GM12878 (cell line): Measurements from ENCODE around the gene GLRX5. TPM values are rescaled to one million over a fixed set of nuclear protein-coding genes. Genes with fewer than 3 reads are reported as not detected.

Source experiments
- ATAC-seq: fragments of 200-7000 bp; cut with Tn5 transposase; 3 replicates; pipeline ENCODE4 v1.9.1; 2020; ENCODE audit warnings: mild to moderate bottlenecking, moderate library complexity
- BruUV-seq: library from RNA; stranded (reverse); fragments of 400-500 nt; replicated peaks from 2 replicates; lab custom pipeline; 2021; lab: Mats Ljungman, UMichigan
- CTCF ChIA-PET: fragments of 300-600 bp; sonication (Branson Sonifier 250); formaldehyde crosslinking; extraction: SDS; loops from one replicate; lab custom pipeline; 2021; ENCODE audit warnings: inconsistent platforms; lab: Yijun Ruan, JAX
- POLR2A ChIA-PET: fragments of 350-600 bp; formaldehyde crosslinking; extraction: SDS; loops from one replicate; lab custom pipeline; 2021; ENCODE audit warnings: inconsistent platforms; lab: Charles Lee
- RAD21 ChIA-PET: fragments of 300-600 bp; sonication (Branson Sonifier 250); formaldehyde crosslinking; loops from one replicate; lab custom pipeline; 2023; ENCODE audit warnings: antibody characterized with exemption; ENCODE audit not compliant: unreplicated experiment; lab: Charles Lee
- SMC1A ChIA-PET: fragments of 300-600 bp; sonication (Branson Sonifier 250); formaldehyde crosslinking; loops from one replicate; lab custom pipeline; 2023; ENCODE audit not compliant: unreplicated experiment, uncharacterized antibody; lab: Charles Lee
- DNase-seq: peaks from one replicate; pipeline ENCODE4 v3.0.0-alpha.2; 2011; ENCODE audit warnings: low read depth, low spot score
- FAIRE-seq: peaks from 3 replicates; lab custom pipeline; 2011; peaks lifted over from hg19 to GRCh38; lab: Jason Lieb, UNC
- H2AFZ ChIP-seq: 2 replicates; pipeline ENCODE4 v1.6.0; 2011; ENCODE audit warnings: low read depth, low read length, control low read depth; ENCODE audit not compliant: control insufficient read depth
- H3K27ac ChIP-seq: 2 replicates; pipeline ENCODE4 v1.5.1; 2011; ENCODE audit warnings: control low read depth; ENCODE audit not compliant: control insufficient read depth, insufficient read depth
- H3K27me3 ChIP-seq, 2 experiments: replicated peaks in 1 of 2; 2 replicates each; pipeline versions ENCODE4 v1.6.0 to v1.6.1; 2011; ENCODE audit warnings: low read length in 1 of 2; ENCODE audit not compliant: control insufficient read depth in 2 of 2, insufficient read depth in 2 of 2
- H3K36me3 ChIP-seq, 2 experiments: 2 replicates each; pipeline ENCODE4 v1.5.1; 2011; ENCODE audit warnings: low read length in 1 of 2; ENCODE audit not compliant: control insufficient read depth in 2 of 2, insufficient read depth in 2 of 2
- H3K4me1 ChIP-seq: 2 replicates; pipeline ENCODE4 v1.6.1; 2011; ENCODE audit warnings: mild to moderate bottlenecking, low read length, moderate library complexity, mixed read lengths; ENCODE audit not compliant: control insufficient read depth, insufficient read depth
- H3K4me2 ChIP-seq: 2 replicates; pipeline ENCODE4 v1.6.0; 2011; ENCODE audit warnings: control low read depth; ENCODE audit not compliant: control insufficient read depth, insufficient read depth
- H3K4me3 ChIP-seq: fragments of 200-600 bp; sonication (generic); 2 replicates; pipeline ENCODE4 v1.5.1; 2016
- H3K79me2 ChIP-seq: 2 replicates; pipeline ENCODE4 v1.6.0; 2011; ENCODE audit warnings: low read length; ENCODE audit not compliant: control insufficient read depth, insufficient read depth
- H3K9ac ChIP-seq: 2 replicates; pipeline ENCODE4 v1.8.0; 2011; ENCODE audit warnings: low read length, control low read depth, mixed read lengths; ENCODE audit not compliant: control insufficient read depth, insufficient read depth
- H3K9me3 ChIP-seq: replicated peaks from 3 replicates; pipeline ENCODE4 v1.5.1; 2011; ENCODE audit warnings: mild to moderate bottlenecking, low read length; ENCODE audit not compliant: control insufficient read depth, insufficient read depth
- H4K20me1 ChIP-seq: 2 replicates; pipeline ENCODE4 v1.6.0; 2011; ENCODE audit not compliant: control insufficient read depth, insufficient read depth
- ATF7 ChIP-seq: fragments of 450-650 bp; IDR thresholded peaks from 2 replicates; pipeline ENCODE4 v1.6.1; 2016; ENCODE audit warnings: low read depth, mild to moderate bottlenecking
- FOS ChIP-seq: IDR thresholded peaks from 3 replicates; pipeline ENCODE4 v1.6.1; 2011; ENCODE audit warnings: borderline replicate concordance; ENCODE audit not compliant: insufficient read length; ENCODE audit errors: extremely low read depth
- IRF4 ChIP-seq: IDR thresholded peaks from 2 replicates; pipeline ENCODE4 v1.6.1; 2011; ENCODE audit warnings: low read depth, low read length
- MYB ChIP-seq: fragments of 150-350 bp; IDR thresholded peaks from 2 replicates; pipeline ENCODE4 v1.6.1; 2014; ENCODE audit warnings: mild to moderate bottlenecking, low read depth, low read length, borderline replicate concordance
- NFIC ChIP-seq: IDR thresholded peaks from 2 replicates; pipeline ENCODE4 v1.6.1; 2012; ENCODE audit warnings: low read depth, mild to moderate bottlenecking, inconsistent platforms, low read length, moderate library complexity
- PML ChIP-seq: IDR thresholded peaks from 2 replicates; pipeline ENCODE4 v1.6.1; 2012; ENCODE audit warnings: low read length, inconsistent platforms
- RBBP5 ChIP-seq: fragments of 200-600 bp; sonication (generic); conservative IDR thresholded peaks from 2 replicates; pipeline ENCODE4 v1.6.1; 2016
- SMAD5 ChIP-seq: IDR thresholded peaks from 2 replicates; pipeline ENCODE4 v1.6.1; 2016; ENCODE audit warnings: antibody characterized with exemption, low read depth
- SREBF1 ChIP-seq: IDR thresholded peaks from 2 replicates; pipeline ENCODE4 v1.6.1; 2012; ENCODE audit warnings: mild to moderate bottlenecking, low read length
- TAF1 ChIP-seq: IDR thresholded peaks from 2 replicates; pipeline ENCODE4 v1.6.1; 2011; ENCODE audit warnings: mild to moderate bottlenecking, low read depth, low read length, borderline replicate concordance
- TCF3 ChIP-seq: IDR thresholded peaks from 2 replicates; pipeline ENCODE4 v1.6.1; 2012; ENCODE audit warnings: low read depth, mild to moderate bottlenecking, low read length, borderline replicate concordance; ENCODE audit not compliant: insufficient read depth
- WGBS: methylation state at CpG from one replicate; pipeline ENCODE4 v1.1.6; 2016; ENCODE audit warnings: low lambda C conversion rate; ENCODE audit not compliant: insufficient replicate concordance, insufficient coverage; ENCODE audit errors: missing lambda C conversion rate; 5-methylcytosine and 5-hydroxymethylcytosine counted together
- in situ Hi-C: fragments of 300-500 bp; cut with MboI; formaldehyde crosslinking; loops from 9 replicates; pipeline ENCODE4 v1.14.3; 2018; ENCODE audit warnings: mixed read lengths
- intact Hi-C: fragments of 100-400 bp; cut with micrococcal nuclease; formaldehyde crosslinking; loops from one replicate; pipeline ENCODE4 v1.14.2; 2022; ENCODE audit not compliant: unreplicated experiment
- polyA plus RNA-seq, 11 experiments: library from polyadenylated mRNA; depleted of rRNA in 4 of 11; unstranded in 6 of 11; stranded (reverse) in 5 of 11; fragments of >200 nt; fragmentation: Nextera tagmentation in 4 of 11; fragmentation: Illumina TruSeq in 1 of 11; extraction: Ambion mirVana in 4 of 11; extraction: Trizol in 1 of 11; gene quantifications; 1 replicate in 1 of 11; 2 replicates in 10 of 11; pipeline versions ENCODE4 v1.2.1 to v1.2.3, GENCODE V29; 2011 to 2016; ENCODE audit warnings: inconsistent platforms in 2 of 11, missing spikeins in 2 of 11, low read depth in 1 of 11
- total RNA-seq, 4 experiments: library from RNA; depleted of rRNA in 3 of 4; stranded (reverse); fragments of >200 nt in 3 of 4; fragmentation: Illumina TruSeq in 1 of 4; extraction: Trizol in 1 of 4; gene quantifications; 2 replicates each; pipeline versions ENCODE4 v1.2.1 to v1.2.3, GENCODE V29; 2013 to 2021
- TF ChIP-seq, protein P1 (sequence below): fragments of 450-650 bp; formaldehyde crosslinking; IDR thresholded peaks from 2 replicates; pipeline ENCODE4 v1.4.0; 2022; ENCODE audit warnings: mild to moderate bottlenecking, moderate library complexity
- TF ChIP-seq, protein P2 (sequence below): IDR thresholded peaks from 2 replicates; pipeline ENCODE4 v1.6.1; 2011; ENCODE audit warnings: mild to moderate bottlenecking, low read depth, low read length, moderate library complexity; ENCODE audit not compliant: insufficient replicate concordance
- TF ChIP-seq, protein P3 (sequence below): fragments of 450-650 bp; IDR thresholded peaks from 2 replicates; pipeline ENCODE4 v1.6.1; 2017; ENCODE audit warnings: mild to moderate bottlenecking, moderate library complexity

Gene GLRX5
- total and polyA plus RNA-seq, 10 of the 15 experiments (the other 5 are each of a cell fraction or from before 2014, with no cell fraction given) = 12.8 to 139 (median 55.4) TPM

DNA sequence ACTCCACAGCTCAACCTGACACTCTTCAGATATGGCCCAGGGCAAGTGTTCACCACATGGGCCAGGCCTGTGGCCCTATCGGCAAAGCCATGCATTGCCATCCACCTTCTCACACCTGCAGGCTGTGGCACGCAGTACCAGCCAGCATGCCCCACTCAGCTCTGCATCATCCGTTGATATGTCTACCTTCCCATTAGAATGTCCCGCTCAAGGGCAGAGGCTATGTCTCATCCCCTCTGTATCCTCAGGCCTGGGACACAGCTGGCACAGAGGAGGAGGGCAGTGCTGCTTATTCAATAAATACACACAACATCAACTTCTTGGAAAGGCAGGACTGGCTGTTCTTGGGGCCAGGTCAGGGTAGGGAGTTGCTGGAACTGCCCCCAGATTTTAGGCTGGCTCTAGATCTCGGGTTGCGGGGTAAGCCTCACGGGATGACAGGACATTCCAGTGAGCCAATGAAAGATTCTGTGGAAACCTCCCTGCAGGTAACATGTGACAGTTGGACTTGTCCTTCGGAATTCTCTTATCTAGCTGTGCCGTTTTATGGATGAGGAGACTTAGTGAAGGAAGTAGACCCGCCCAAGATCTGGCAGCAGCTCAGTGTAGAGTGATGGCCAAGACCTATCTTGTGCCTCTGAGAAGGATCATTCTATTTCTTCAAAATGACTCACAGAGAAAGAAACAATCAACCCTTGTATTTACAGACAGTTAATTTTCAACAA lies 44.0 kb upstream of the GLRX5 start:
- intact Hi-C loops = no loop called here
- no peak overlapping the region for H3K9ac ChIP-seq
- peaks cover 69% of the 10 kb centered on the region for H3K79me2 ChIP-seq
- TF ChIP-seq NFIC (no peak), TCF3 (no peak), FOS (no peak), SREBF1 (no peak), IRF4 (no peak), PML (no peak), ATF7 (no peak), TAF1 (no peak), SMAD5 (no peak), MYB (no peak), RBBP5 (no peak)
- TF ChIP-seq, protein P1, sequence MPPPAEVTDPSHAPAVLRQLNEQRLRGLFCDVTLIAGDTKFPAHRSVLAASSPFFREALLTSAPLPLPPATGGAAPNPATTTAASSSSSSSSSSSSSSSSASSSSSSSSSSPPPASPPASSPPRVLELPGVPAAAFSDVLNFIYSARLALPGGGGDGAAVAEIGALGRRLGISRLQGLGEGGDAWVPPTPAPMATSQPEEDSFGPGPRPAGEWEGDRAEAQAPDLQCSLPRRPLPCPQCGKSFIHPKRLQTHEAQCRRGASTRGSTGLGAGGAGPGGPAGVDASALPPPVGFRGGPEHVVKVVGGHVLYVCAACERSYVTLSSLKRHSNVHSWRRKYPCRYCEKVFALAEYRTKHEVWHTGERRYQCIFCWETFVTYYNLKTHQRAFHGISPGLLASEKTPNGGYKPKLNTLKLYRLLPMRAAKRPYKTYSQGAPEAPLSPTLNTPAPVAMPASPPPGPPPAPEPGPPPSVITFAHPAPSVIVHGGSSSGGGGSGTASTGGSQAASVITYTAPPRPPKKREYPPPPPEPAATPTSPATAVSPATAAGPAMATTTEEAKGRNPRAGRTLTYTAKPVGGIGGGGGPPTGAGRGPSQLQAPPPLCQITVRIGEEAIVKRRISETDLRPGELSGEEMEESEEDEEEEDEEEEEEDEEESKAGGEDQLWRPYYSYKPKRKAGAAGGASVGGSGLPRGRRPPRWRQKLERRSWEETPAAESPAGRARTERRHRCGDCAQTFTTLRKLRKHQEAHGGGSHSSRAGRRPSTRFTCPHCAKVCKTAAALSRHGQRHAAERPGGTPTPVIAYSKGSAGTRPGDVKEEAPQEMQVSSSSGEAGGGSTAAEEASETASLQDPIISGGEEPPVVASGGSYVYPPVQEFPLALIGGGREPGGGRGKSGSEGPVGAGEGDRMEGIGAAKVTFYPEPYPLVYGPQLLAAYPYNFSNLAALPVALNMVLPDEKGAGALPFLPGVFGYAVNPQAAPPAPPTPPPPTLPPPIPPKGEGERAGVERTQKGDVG = no peak
- TF ChIP-seq, protein P2, sequence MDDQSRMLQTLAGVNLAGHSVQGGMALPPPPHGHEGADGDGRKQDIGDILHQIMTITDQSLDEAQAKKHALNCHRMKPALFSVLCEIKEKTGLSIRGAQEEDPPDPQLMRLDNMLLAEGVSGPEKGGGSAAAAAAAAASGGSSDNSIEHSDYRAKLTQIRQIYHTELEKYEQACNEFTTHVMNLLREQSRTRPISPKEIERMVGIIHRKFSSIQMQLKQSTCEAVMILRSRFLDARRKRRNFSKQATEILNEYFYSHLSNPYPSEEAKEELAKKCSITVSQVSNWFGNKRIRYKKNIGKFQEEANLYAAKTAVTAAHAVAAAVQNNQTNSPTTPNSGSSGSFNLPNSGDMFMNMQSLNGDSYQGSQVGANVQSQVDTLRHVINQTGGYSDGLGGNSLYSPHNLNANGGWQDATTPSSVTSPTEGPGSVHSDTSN = no peak
- TF ChIP-seq, protein P3, sequence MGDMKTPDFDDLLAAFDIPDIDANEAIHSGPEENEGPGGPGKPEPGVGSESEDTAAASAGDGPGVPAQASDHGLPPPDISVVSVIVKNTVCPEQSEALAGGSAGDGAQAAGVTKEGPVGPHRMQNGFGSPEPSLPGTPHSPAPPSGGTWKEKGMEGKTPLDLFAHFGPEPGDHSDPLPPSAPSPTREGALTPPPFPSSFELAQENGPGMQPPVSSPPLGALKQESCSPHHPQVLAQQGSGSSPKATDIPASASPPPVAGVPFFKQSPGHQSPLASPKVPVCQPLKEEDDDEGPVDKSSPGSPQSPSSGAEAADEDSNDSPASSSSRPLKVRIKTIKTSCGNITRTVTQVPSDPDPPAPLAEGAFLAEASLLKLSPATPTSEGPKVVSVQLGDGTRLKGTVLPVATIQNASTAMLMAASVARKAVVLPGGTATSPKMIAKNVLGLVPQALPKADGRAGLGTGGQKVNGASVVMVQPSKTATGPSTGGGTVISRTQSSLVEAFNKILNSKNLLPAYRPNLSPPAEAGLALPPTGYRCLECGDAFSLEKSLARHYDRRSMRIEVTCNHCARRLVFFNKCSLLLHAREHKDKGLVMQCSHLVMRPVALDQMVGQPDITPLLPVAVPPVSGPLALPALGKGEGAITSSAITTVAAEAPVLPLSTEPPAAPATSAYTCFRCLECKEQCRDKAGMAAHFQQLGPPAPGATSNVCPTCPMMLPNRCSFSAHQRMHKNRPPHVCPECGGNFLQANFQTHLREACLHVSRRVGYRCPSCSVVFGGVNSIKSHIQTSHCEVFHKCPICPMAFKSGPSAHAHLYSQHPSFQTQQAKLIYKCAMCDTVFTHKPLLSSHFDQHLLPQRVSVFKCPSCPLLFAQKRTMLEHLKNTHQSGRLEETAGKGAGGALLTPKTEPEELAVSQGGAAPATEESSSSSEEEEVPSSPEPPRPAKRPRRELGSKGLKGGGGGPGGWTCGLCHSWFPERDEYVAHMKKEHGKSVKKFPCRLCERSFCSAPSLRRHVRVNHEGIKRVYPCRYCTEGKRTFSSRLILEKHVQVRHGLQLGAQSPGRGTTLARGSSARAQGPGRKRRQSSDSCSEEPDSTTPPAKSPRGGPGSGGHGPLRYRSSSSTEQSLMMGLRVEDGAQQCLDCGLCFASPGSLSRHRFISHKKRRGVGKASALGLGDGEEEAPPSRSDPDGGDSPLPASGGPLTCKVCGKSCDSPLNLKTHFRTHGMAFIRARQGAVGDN = no peak

More for the DNA sequence above, 44.0 kb upstream of the GLRX5 start:
- ChIA-PET POLR2A (interaction anchor here (0.9 kb wide), 1 partner anchor 24 kb away, joined by 4 read pairs; no protein-coding TSS in a partner anchor), SMC1A (interaction anchor here (0.6 to 8.8 kb wide), 7 partner anchors 11 to 46 kb away, joined by 3 to 64 read pairs (median 3); no protein-coding TSS in a partner anchor), RAD21 (interaction anchor here (0.8 to 6.5 kb wide), 4 partner anchors 10 to 40 kb away, joined by 3 to 49 read pairs (median 3); partner anchors contain the start of gene SYNE3), CTCF (interaction anchor here (1.0 to 1.3 kb wide), 5 partner anchors 16 to 64 kb away, joined by 3 to 6 read pairs (median 4); no protein-coding TSS in a partner anchor)
- H4K20me1 ChIP-seq = no peaks in the 10 kb centered on the region
- DNase-seq (no peak), ATAC-seq (no peak), FAIRE-seq (no peak)
- no peak overlapping the region for H3K4me2 ChIP-seq
- H3K36me3 ChIP-seq = peaks cover 1 to 7% of the 10 kb centered on the region in 2 experiments; a peak in 2 of 4 replicates
- H3K4me1 ChIP-seq = peaks cover 31% of the 10 kb centered on the region
- H3K27ac ChIP-seq = no peak overlapping the region
- no peaks in the 10 kb centered on the region for H3K27me3 ChIP-seq
- no peak overlapping the region for H2AFZ ChIP-seq
- in situ Hi-C loops = no loop called here
- no TSS peak for BruUV-seq
- WGBS = 96% methylated on average over 10 of the region's 10 CpGs
- H3K4me3 ChIP-seq = no peak overlapping the region
- H3K9me3 ChIP-seq = no peaks in the 10 kb centered on the region; the same call in 1 of the 3 replicates
